Liver (tissue), 9 donors: ENCODE results near the gene RUSC2. TPM values are rescaled to one million over a fixed set of nuclear protein-coding genes. Genes with fewer than 3 reads are reported as not detected.

Experiments
- DNase-seq: peaks from one replicate; pipeline ENCODE4 v3.0.0-alpha.2; 2017; ENCODE audit warnings: low spot score
- H3K27ac ChIP-seq, 2 donors: one replicate each; pipeline ENCODE4 v1.7.0; 2013; ENCODE audit warnings: inconsistent platforms in 2 of 2, low read length in 2 of 2, control low read depth in 1 of 2, low read depth in 1 of 2, mild to moderate bottlenecking in 1 of 2
- H3K27me3 ChIP-seq, 4 donors: one replicate each; pipeline versions ENCODE4 v1.6.1 to v1.7.0; 2013; ENCODE audit warnings: low read length in 3 of 4, inconsistent platforms in 1 of 4, mild to moderate bottlenecking in 1 of 4, moderate library complexity in 1 of 4; ENCODE audit not compliant: control insufficient read depth in 4 of 4, insufficient read depth in 4 of 4
- H3K36me3 ChIP-seq, 4 donors: one replicate each; pipeline versions ENCODE4 v1.6.1 to v1.7.0; 2013; ENCODE audit warnings: low read length in 3 of 4, mild to moderate bottlenecking in 3 of 4, low read depth in 1 of 4, moderate library complexity in 1 of 4; ENCODE audit not compliant: control insufficient read depth in 4 of 4, insufficient read depth in 3 of 4
- H3K4me1 ChIP-seq, 4 donors: one replicate each; pipeline versions ENCODE4 v1.6.1 to v1.7.0; 2013; ENCODE audit warnings: low read length in 3 of 4, mild to moderate bottlenecking in 3 of 4, moderate library complexity in 1 of 4; ENCODE audit not compliant: control insufficient read depth in 4 of 4, insufficient read depth in 4 of 4
- H3K4me3 ChIP-seq, 3 donors: one replicate each; pipeline versions ENCODE4 v1.6.1 to v1.7.0; 2013; ENCODE audit warnings: low read length in 3 of 3, control low read depth in 1 of 3, low read depth in 1 of 3, mild to moderate bottlenecking in 1 of 3
- H3K9ac ChIP-seq, 2 donors: one replicate each; pipeline ENCODE4 v1.7.0; 2013; ENCODE audit warnings: low read length in 2 of 2, mild to moderate bottlenecking in 2 of 2, moderate library complexity in 2 of 2, control low read depth in 1 of 2, low read depth in 1 of 2
- H3K9me3 ChIP-seq, 4 donors: one replicate each; pipeline versions ENCODE4 v1.6.1 to v1.7.0; 2013; ENCODE audit warnings: low read length in 3 of 4; ENCODE audit not compliant: control insufficient read depth in 4 of 4
- EGR1 ChIP-seq, 2 donors: IDR thresholded peaks; 2 replicates each; pipeline ENCODE4 v1.6.1; 2016 to 2018; ENCODE audit warnings: antibody characterized with exemption in 2 of 2, low read depth in 2 of 2
- FOXA1 ChIP-seq: IDR thresholded peaks from 2 replicates; pipeline ENCODE4 v1.6.1; 2016; ENCODE audit warnings: antibody characterized with exemption
- FOXA2 ChIP-seq: IDR thresholded peaks from 2 replicates; pipeline ENCODE4 v1.6.1; 2016; ENCODE audit warnings: antibody characterized with exemption
- GABPA ChIP-seq, 2 donors: IDR thresholded peaks in 1 of 2; conservative IDR thresholded peaks in 1 of 2; 2 replicates each; pipeline ENCODE4 v1.6.1; 2016; ENCODE audit warnings: antibody characterized with exemption in 2 of 2, mild to moderate bottlenecking in 1 of 2, moderate library complexity in 1 of 2
- HNF4A ChIP-seq, 2 donors: conservative IDR thresholded peaks; 2 replicates each; pipeline ENCODE4 v1.6.1; 2016; ENCODE audit warnings: antibody characterized with exemption in 2 of 2, mild to moderate bottlenecking in 2 of 2
- JUND ChIP-seq, 2 donors: IDR thresholded peaks; 2 replicates each; pipeline ENCODE4 v1.6.1; 2016; ENCODE audit warnings: antibody characterized with exemption in 2 of 2
- NR2F2 ChIP-seq: IDR thresholded peaks from 2 replicates; pipeline ENCODE4 v1.6.1; 2016; ENCODE audit warnings: antibody characterized with exemption
- RXRA ChIP-seq, 2 donors: IDR thresholded peaks; 2 replicates each; pipeline ENCODE4 v1.6.1; 2017 to 2018; ENCODE audit warnings: antibody characterized with exemption in 2 of 2, mild to moderate bottlenecking in 1 of 2
- SP1 ChIP-seq: IDR thresholded peaks from 2 replicates; pipeline ENCODE4 v1.6.1; 2018; ENCODE audit warnings: antibody characterized with exemption, mild to moderate bottlenecking
- TAF1 ChIP-seq: conservative IDR thresholded peaks from 2 replicates; pipeline ENCODE4 v1.6.1; 2016; ENCODE audit warnings: antibody characterized with exemption, mild to moderate bottlenecking
- YY1 ChIP-seq: IDR thresholded peaks from 2 replicates; pipeline ENCODE4 v1.6.1; 2016; ENCODE audit warnings: antibody characterized with exemption, mild to moderate bottlenecking
- WGBS: extraction: QIAGEN DNeasy Blood & Tissue Kit; methylation state at CpG from one replicate; pipeline ENCODE4 v1.1.7; 2013; 5-methylcytosine and 5-hydroxymethylcytosine counted together
- polyA plus RNA-seq, 2 donors: library from polyadenylated mRNA; stranded (reverse) in 1 of 2; unstranded in 1 of 2; fragments of 200-250 nt in 1 of 2; fragments of >200 nt in 1 of 2; fragmentation: Nextera tagmentation in 1 of 2; extraction: Ambion mirVana in 1 of 2; gene quantifications; one replicate each; pipeline versions ENCODE4 v1.2.1 to v1.2.3, GENCODE V29; 2013 to 2015
- total RNA-seq, 2 donors: library from RNA; depleted of rRNA; stranded (reverse); fragments of >200 nt; gene quantifications; one replicate each; pipeline ENCODE4 v1.2.3, GENCODE V29; 2014
- TF ChIP-seq, protein P1 (sequence below): IDR thresholded peaks from 2 replicates; pipeline ENCODE4 v1.6.1; 2016; ENCODE audit warnings: antibody characterized with exemption
- TF ChIP-seq, protein P2 (sequence below): IDR thresholded peaks from 2 replicates; pipeline ENCODE4 v1.6.1; 2016; ENCODE audit warnings: antibody characterized with exemption
- TF ChIP-seq, protein P3 (sequence below): IDR thresholded peaks from 2 replicates; pipeline ENCODE4 v1.6.1; 2016; ENCODE audit warnings: antibody characterized with exemption
- TF ChIP-seq, protein P4 (sequence below): IDR thresholded peaks from 2 replicates; pipeline ENCODE4 v1.6.1; 2016; ENCODE audit warnings: antibody characterized with exemption, mild to moderate bottlenecking
- TF ChIP-seq, protein P5 (sequence below): fragments of 150-350 bp; IDR thresholded peaks from 2 replicates; pipeline ENCODE4 v1.5.1; 2017; ENCODE audit warnings: improper control_type of control experiment, low read depth, low read length; ENCODE audit not compliant: missing input control
- donor health status: healthy.
- donor health status: healthy.
- donor health status: healthy.
- donor health status: healthy.
- donor health status: healthy.

RUSC2 gene
- total and polyA plus RNA-seq, 4 donors: 2.1 to 6.3 (median 4.3) TPM

DNA sequence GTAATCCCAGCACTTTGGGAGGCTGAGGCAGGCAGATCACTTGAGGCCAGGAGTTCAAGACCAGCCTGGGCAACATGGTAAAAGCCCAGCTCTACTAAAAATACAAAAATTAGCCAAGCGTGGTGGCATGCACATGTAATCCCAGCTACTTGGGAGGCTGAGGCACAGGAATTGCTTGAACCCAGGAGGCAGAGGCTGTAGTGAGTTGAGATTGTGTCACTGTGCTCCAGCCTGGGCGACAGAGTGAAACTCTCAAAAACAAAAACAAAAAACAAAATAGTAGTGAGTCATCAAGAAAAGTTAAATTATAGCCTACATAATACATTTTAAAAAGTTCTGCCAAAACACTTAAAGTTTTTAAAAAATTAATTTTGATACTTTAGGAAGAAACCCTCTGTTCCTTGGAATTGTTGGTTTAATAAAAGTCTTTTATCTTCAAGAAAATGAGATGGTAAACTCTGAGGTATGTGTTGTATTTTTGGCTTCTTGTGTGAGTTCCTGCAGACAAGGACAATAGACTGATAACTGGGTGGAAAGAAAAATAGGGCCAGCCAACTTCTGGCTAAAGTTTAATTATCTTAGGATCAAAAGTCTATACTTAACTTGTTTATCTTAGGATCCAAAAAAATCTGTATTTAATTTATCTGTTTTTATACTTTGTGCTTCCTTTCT is 9.3 kb downstream of the RUSC2 start (continued):
- TF ChIP-seq, protein P1, sequence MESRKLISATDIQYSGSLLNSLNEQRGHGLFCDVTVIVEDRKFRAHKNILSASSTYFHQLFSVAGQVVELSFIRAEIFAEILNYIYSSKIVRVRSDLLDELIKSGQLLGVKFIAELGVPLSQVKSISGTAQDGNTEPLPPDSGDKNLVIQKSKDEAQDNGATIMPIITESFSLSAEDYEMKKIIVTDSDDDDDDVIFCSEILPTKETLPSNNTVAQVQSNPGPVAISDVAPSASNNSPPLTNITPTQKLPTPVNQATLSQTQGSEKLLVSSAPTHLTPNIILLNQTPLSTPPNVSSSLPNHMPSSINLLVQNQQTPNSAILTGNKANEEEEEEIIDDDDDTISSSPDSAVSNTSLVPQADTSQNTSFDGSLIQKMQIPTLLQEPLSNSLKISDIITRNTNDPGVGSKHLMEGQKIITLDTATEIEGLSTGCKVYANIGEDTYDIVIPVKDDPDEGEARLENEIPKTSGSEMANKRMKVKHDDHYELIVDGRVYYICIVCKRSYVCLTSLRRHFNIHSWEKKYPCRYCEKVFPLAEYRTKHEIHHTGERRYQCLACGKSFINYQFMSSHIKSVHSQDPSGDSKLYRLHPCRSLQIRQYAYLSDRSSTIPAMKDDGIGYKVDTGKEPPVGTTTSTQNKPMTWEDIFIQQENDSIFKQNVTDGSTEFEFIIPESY: no peak
- TF ChIP-seq, protein P2, sequence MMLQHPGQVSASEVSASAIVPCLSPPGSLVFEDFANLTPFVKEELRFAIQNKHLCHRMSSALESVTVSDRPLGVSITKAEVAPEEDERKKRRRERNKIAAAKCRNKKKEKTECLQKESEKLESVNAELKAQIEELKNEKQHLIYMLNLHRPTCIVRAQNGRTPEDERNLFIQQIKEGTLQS: no peak
- TF ChIP-seq EGR1 (IDR thresholded peaks at IDR 0.05; ENCODE audit: low read depth in 2 of 2) (no peak), SP1 (no peak), HNF4A (conservative IDR thresholded peaks at IDR 0.05) (peak; percentile 52 to 77), YY1 (no peak)
- TF ChIP-seq, protein P3, sequence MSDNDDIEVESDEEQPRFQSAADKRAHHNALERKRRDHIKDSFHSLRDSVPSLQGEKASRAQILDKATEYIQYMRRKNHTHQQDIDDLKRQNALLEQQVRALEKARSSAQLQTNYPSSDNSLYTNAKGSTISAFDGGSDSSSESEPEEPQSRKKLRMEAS: no peak

DNA sequence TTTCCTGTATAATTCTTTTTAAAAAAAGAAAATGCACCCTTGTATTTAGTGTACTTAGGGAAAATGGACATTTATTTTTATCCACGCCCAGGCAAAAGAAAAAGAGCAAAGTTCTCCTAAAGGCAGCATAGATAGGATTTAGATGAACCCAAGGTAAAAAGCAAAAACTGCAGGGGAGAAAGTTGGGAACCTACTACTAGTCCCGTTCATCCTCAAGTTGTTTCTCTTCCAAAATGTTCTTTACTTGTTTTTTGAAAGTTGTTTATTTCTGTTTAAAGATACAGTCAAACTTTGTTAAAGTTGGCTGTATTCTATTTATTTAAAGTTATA is 9.8 kb downstream of the RUSC2 start:
- WGBS: 23% methylated on average over 2 of the region's 2 CpGs
- DNase-seq: no peak
- Histone ChIP-seq H3K36me3 (no peaks in the 10 kb centered on the region), H3K9ac (no peak overlapping the region), H3K4me3 (no peak overlapping the region), H3K9me3 (no peaks in the 10 kb centered on the region), H3K27ac (peak overlapping the region; percentile 10 to 50), H3K4me1 (peaks cover 3 to 12% (median 11%) of the 10 kb centered on the region in 4 donors), H3K27me3 (no peaks in the 10 kb centered on the region)
- TF ChIP-seq FOXA1: no peak
- no peak for TF ChIP-seq FOXA2
- TF ChIP-seq SP1: no peak
- TF ChIP-seq RXRA (IDR thresholded peaks at IDR 0.05): no peak
- TF ChIP-seq YY1: no peak
- no peak for TF ChIP-seq JUND (IDR thresholded peaks at IDR 0.05)
- TF ChIP-seq HNF4A (conservative IDR thresholded peaks at IDR 0.05): peak; percentile 32 to 49
- no peak for TF ChIP-seq GABPA (IDR thresholded peaks at IDR 0.05 in 1 of 2, conservative IDR thresholded peaks at IDR 0.05 in 1 of 2)

DNA sequence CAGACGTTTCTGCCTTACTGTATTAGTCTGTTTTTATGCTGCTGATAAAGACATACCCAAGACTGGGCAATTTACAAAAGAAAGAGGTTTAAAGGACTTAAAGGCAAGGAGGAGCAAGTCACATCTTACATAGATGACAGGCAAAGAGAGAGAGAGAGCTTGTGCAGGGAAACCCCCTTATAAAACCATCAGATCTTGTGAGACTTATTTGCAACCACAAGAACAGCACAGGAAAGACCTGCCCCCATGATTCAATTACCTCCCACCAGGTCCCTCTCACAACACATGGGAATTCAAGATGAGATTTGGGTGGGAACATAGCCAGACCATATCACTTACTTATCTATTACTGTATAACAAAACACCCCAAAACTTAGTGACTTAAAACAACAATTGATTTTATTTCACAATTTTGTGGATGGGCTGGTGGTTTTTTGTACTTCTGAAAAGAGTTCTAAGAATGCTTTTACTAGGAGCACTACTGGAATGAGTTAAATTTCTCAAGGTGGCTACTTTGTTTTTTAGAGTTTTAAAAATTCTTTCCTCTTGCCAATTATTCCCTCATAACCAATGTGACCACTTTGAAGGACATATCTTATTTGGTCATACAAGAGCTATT is 10.3 kb downstream of the RUSC2 start:
- H3K9ac ChIP-seq: no peak overlapping the region
- WGBS: 12% methylated on average over 1 of the region's 1 CpG
- H3K36me3 ChIP-seq: no peaks in the 10 kb centered on the region
- H3K27ac ChIP-seq: peak overlapping the region; percentile 10 to 50
- no peak for DNase-seq
- no peak for TF ChIP-seq EGR1 (IDR thresholded peaks at IDR 0.05; ENCODE audit: low read depth in 2 of 2)
- TF ChIP-seq TAF1: no peak
- no peak for TF ChIP-seq FOXA1
- TF ChIP-seq, protein P4, sequence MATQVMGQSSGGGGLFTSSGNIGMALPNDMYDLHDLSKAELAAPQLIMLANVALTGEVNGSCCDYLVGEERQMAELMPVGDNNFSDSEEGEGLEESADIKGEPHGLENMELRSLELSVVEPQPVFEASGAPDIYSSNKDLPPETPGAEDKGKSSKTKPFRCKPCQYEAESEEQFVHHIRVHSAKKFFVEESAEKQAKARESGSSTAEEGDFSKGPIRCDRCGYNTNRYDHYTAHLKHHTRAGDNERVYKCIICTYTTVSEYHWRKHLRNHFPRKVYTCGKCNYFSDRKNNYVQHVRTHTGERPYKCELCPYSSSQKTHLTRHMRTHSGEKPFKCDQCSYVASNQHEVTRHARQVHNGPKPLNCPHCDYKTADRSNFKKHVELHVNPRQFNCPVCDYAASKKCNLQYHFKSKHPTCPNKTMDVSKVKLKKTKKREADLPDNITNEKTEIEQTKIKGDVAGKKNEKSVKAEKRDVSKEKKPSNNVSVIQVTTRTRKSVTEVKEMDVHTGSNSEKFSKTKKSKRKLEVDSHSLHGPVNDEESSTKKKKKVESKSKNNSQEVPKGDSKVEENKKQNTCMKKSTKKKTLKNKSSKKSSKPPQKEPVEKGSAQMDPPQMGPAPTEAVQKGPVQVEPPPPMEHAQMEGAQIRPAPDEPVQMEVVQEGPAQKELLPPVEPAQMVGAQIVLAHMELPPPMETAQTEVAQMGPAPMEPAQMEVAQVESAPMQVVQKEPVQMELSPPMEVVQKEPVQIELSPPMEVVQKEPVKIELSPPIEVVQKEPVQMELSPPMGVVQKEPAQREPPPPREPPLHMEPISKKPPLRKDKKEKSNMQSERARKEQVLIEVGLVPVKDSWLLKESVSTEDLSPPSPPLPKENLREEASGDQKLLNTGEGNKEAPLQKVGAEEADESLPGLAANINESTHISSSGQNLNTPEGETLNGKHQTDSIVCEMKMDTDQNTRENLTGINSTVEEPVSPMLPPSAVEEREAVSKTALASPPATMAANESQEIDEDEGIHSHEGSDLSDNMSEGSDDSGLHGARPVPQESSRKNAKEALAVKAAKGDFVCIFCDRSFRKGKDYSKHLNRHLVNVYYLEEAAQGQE: no peak
- TF ChIP-seq FOXA2: no peak
- TF ChIP-seq, protein P5, sequence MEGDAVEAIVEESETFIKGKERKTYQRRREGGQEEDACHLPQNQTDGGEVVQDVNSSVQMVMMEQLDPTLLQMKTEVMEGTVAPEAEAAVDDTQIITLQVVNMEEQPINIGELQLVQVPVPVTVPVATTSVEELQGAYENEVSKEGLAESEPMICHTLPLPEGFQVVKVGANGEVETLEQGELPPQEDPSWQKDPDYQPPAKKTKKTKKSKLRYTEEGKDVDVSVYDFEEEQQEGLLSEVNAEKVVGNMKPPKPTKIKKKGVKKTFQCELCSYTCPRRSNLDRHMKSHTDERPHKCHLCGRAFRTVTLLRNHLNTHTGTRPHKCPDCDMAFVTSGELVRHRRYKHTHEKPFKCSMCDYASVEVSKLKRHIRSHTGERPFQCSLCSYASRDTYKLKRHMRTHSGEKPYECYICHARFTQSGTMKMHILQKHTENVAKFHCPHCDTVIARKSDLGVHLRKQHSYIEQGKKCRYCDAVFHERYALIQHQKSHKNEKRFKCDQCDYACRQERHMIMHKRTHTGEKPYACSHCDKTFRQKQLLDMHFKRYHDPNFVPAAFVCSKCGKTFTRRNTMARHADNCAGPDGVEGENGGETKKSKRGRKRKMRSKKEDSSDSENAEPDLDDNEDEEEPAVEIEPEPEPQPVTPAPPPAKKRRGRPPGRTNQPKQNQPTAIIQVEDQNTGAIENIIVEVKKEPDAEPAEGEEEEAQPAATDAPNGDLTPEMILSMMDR: no peak
- no peak for TF ChIP-seq SP1
- no peak for TF ChIP-seq NR2F2
- TF ChIP-seq, protein P2: no peak
- TF ChIP-seq RXRA (IDR thresholded peaks at IDR 0.05): no peak
- TF ChIP-seq, protein P1: no peak
- peaks cover 3 to 12% (median 11%) of the 10 kb centered on the region in 4 donors for H3K4me1 ChIP-seq
- no peaks in the 10 kb centered on the region for H3K9me3 ChIP-seq
- no peak overlapping the region for H3K4me3 ChIP-seq
- H3K27me3 ChIP-seq: no peaks in the 10 kb centered on the region
